PFSK-1 (cell line): ENCODE measurements around the gene EN1.

Source experiments
- FOXP2 ChIP-seq: optimal IDR thresholded peaks from 2 replicates; pipeline ENCODE3; 2011; ENCODE audit warnings: borderline replicate concordance, control low read depth, inconsistent platforms; ENCODE audit not compliant: insufficient read depth; ENCODE audit errors: extremely low read length, extremely low read depth
- POLR2AphosphoS5 ChIP-seq: IDR thresholded peaks from 2 replicates; pipeline ENCODE4 v1.6.1; 2012; ENCODE audit warnings: low read depth, mild to moderate bottlenecking, control low read depth, low read length, moderate library complexity
- REST ChIP-seq, 2 experiments: IDR thresholded peaks; 2 replicates each; pipeline versions ENCODE4 v1.6.1 to v1.8.0; 2011 to 2012; ENCODE audit warnings: low read depth in 2 of 2, low read length in 2 of 2, control low read depth in 1 of 2, inconsistent platforms in 1 of 2, mild to moderate bottlenecking in 1 of 2, moderate library complexity in 1 of 2; ENCODE audit not compliant: insufficient read depth in 1 of 2
- SIN3A ChIP-seq: IDR thresholded peaks from 2 replicates; pipeline ENCODE4 v1.6.1; 2012; ENCODE audit warnings: mild to moderate bottlenecking, low read length, moderate library complexity, borderline replicate concordance; ENCODE audit not compliant: insufficient read depth
- TAF1 ChIP-seq: IDR thresholded peaks from 2 replicates; pipeline ENCODE4 v1.6.1; 2012; ENCODE audit warnings: low read length, control low read depth, borderline replicate concordance; ENCODE audit not compliant: insufficient read depth

- TF ChIP-seq POLR2AphosphoS5 (no peak), REST (IDR thresholded peaks at IDR 0.05; ENCODE audit: insufficient read depth in 1 of 2, low read depth in 2 of 2, low read length in 2 of 2) (no peak), TAF1 (no peak), SIN3A (no peak), FOXP2 (no peak)
Measured at GRCh38 chr2:118812552-118812951, 34.9 kb downstream of the EN1 start.
